Renal cortical epithelial cell (primary cell): Measurements from ENCODE around the gene TUBGCP4. TPM values are rescaled to one million over a fixed set of nuclear protein-coding genes. Genes with fewer than 3 reads are reported as not detected.

Experiments
- total RNA-seq: library from RNA; depleted of rRNA; stranded (reverse); fragments of >200 nt; gene quantifications from 2 replicates; pipeline ENCODE4 v1.2.3, GENCODE V29; 2014

The TUBGCP4 gene
- total RNA-seq, 1 donor from 2014 or later: 22.4 TPM

Other genes with a start within 250 kb of the TUBGCP4 start
- 23.4 and 37.0 TPM in 2 replicates for gene TMEM62, start 237.5 kb upstream of the TUBGCP4 start, total RNA-seq
- gene CCNDBP1, start 185.7 kb upstream of the TUBGCP4 start, total RNA-seq: 97.7 and 153 TPM in 2 replicates
- gene EPB42, start 150.1 kb upstream of the TUBGCP4 start, total RNA-seq: not detected in 2 replicates
- gene TGM5, start 104.2 kb upstream of the TUBGCP4 start, total RNA-seq: 0.25 and 0.35 TPM in 2 replicates
- gene TGM7, start 68.8 kb upstream of the TUBGCP4 start, total RNA-seq: not detected in 2 replicates
- gene LCMT2, start 40.5 kb upstream of the TUBGCP4 start, total RNA-seq: 15.1 and 16.6 TPM in 2 replicates
- gene ZSCAN29, start 58 bp upstream of the TUBGCP4 start, total RNA-seq: 32.9 and 35.1 TPM in 2 replicates
- gene TP53BP1, start 122.1 kb downstream of the TUBGCP4 start, total RNA-seq: 58.5 and 143 TPM in 2 replicates
- gene MAP1A, start 146.5 kb downstream of the TUBGCP4 start, total RNA-seq: 0.52 and 6.1 TPM in 2 replicates
- 9.6 and 43.3 TPM in 2 replicates for gene PPIP5K1, start 219.1 kb downstream of the TUBGCP4 start, total RNA-seq
- gene CKMT1B, start 222.9 kb downstream of the TUBGCP4 start, total RNA-seq: 0.10 and 1.9 TPM in 2 replicates
- 0.05 TPM in 1 of 2 replicates, not detected in the other for gene STRC, start 247.7 kb downstream of the TUBGCP4 start, total RNA-seq